Measurements from ENCODE around the gene MBOAT7. TPM values are rescaled to one million over a fixed set of nuclear protein-coding genes. Genes with fewer than 3 reads are reported as not detected.
A peak's percentile ranks its signal among the peaks of the same experiment; 100 is the strongest.

MBOAT7 gene
- total RNA-seq, 1 donor from 2014 or later: 18.3 TPM

DNA sequence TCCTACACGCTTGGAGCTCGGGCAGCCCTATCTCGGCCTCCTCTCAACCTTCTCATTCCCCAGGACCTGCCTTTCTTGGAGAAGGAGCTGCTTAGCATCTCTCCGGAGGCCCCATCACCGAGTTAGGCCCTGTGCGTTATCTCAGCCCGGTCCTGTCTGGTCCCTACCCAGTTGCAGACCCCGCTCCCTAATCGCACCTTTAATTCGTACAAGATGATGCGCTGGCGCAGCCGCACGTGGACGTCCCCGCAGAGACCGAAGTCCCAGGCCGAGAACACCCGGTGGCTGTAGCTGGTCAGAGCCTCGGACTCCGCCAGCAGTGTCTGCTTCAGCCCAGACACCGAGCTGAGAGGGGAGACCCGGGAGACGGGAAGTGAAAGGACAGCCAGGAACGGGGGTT, 24.2 kb downstream of the MBOAT7 start:
- DNase-seq (ENCODE audit: low spot score in 2 of 2) (no peak), FAIRE-seq (no peak)

- FAIRE-seq (no peak), DNase-seq (ENCODE audit: low spot score in 2 of 2) (no peak)
These were observed 24.9 kb downstream of the MBOAT7 start for GRCh38 chr19:54164369-54165068.

DNA sequence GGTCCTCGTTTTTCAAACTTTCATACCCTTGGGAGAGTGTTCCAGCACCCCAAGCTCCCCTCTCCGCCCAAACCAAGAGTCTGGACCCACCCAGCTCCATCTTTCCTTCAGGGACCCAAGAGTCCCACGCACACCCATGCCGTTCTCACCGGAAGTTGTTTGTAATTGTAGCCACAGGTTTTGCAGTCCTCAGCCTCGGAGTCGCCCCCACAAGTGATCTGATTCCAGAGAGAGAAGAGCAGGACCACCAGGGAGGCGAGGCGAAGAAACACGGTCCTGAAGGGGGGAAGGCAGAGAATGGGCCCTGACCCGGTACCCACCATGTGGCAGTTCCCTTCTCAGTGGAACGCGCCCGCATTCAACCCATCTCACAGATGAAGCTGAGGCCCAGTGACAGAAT, 26.5 kb downstream of the MBOAT7 start:
- FAIRE-seq: no peak
- no peak for DNase-seq (ENCODE audit: low spot score in 2 of 2)

GRCh38 chr19:54162241-54162805, 27.1 kb downstream of the MBOAT7 start:
- DNase-seq (ENCODE audit: low spot score in 2 of 2): peak; percentile 61 to 74
- FAIRE-seq: no peak

DNA sequence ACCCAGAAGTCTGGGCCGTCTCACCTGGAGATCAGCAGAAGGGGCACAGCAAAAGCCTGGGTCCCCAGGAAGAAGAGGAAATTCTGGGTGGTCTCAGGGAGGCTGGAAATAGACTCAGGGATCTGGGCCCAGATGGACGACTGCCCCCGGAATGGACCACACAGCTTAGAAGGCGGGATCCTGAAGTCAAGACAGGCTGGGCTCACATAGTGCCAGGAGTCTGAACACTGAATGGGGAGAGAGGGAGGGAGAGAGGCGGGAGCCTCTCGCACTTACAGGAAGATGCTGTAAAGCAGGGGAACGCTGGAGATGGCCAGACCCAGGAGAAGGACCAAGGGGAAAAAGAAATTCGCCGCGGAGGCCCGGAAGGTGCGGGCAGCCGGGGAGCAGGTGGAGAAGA, 28.5 kb downstream of the MBOAT7 start:
- DNase-seq (ENCODE audit: low spot score in 2 of 2) (no peak), FAIRE-seq (no peak)

GRCh38 chr19:54160182-54160811, 29.1 kb downstream of the MBOAT7 start:
- DNase-seq (ENCODE audit: low spot score in 2 of 2): peak in 1 of 2 donors; percentile 51
- no peak for FAIRE-seq

DNA sequence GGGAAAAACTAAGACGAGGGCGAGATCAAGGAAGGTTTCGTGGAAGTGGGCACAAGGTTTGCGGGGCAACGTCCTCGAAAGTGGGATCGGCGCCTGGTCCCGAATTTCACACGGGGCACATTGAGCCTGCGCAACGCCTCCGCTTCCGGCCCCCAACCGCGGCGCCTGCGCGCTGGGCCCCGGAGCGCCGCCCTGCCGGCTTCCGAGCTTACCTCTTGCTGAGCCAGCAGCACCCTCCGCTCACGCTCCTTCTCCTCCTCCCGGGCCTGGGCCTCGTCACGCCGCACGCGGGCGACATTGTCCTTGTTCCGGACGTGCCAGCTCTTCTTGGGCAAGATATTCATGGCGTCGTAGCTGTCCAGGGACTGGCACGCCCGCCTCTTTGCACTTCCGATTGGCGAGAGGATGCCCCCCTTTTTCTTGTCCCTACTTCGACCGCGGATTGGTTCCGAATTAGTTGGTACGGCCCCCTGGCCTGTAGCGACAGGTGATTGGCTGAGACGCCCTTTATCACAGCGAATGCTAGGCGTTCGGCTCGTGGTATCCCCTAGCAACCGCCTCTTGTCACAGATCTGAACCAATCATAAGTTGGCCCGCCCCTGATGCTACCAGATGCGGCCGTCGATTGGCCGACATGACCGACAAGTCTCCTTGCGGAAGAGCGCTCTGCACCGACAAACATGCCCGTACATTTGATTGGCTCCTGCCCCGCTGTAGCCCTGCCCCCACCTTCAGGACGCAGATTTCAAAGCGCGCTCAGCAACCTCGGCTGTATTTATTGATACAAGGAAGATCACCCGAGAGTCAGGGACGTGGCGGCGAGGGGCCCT, 29.8 kb downstream of the MBOAT7 start, which contains the start of gene LENG1:
Gene LENG1, minus strand, starts transcription at position 370 of the 830 bp plus-strand sequence. Its CDS starts 26 bp downstream, at position 344.
- DNase-seq (ENCODE audit: low spot score in 2 of 2) (peak; percentile 99 to 100), FAIRE-seq (peak; percentile 99)

DNA sequence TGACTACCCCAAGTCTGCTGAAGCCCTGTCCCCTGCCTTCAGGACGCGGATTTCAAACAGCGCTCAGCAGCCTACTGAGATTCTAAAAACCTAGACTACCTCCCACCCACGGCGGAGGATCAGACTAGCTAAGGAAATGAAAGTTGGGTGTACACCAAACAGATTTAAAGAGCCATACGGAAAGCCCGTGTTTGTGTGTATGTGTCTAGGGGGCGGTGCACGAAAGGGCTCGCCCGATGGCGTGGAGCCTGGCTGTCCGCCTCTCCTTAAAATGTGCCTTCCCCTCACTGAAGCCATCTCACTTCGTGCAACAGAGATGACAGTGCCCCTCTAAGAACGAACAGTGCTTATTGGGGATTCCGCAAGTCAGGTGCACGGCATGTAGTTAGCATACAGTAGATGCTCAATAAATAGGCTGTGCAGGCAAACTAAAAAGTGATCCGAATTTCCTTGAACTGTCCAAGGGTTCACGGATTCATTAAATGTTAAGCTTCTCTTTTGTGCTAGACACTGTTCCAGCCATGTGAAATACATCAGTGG, 30.5 kb downstream of the MBOAT7 start:
- peak in 1 of 2 donors; percentile 52 for DNase-seq (ENCODE audit: low spot score in 2 of 2)

GRCh38 chr19:54156953-54157352, 32.4 kb downstream of the MBOAT7 start:
- DNase-seq (ENCODE audit: low spot score in 2 of 2) (no peak), FAIRE-seq (no peak)

More for the DNA sequence above, 30.5 kb downstream of the MBOAT7 start:
- FAIRE-seq: no peak

- FAIRE-seq: no peak
These were observed 32.9 kb downstream of the MBOAT7 start for GRCh38 chr19:54156490-54156889.

DNA sequence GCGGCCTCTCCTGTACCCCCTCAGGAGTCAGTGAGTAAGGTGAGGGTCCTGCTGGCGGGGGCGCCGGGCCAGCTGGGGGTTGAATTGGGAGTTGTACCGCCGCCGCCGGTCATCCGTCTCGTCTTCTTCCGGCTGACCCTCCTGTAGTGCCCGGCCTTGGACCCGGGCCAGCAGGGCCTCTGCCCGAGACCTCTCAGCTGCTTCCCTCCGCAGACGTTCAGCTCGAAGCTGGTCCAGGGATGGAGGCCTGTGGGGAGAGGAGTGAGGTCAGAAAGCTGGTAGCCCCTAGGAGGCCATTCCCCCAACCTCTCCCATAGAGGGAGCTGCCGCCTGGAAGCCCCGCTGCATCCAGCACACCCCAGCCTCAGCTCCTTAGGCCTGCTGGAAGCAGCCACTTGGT, 33.7 kb downstream of the MBOAT7 start:
- FAIRE-seq: no peak

More at GRCh38 chr19:54156490-54156889, 32.9 kb downstream of the MBOAT7 start:
- no peak for DNase-seq (ENCODE audit: low spot score in 2 of 2)

DNA sequence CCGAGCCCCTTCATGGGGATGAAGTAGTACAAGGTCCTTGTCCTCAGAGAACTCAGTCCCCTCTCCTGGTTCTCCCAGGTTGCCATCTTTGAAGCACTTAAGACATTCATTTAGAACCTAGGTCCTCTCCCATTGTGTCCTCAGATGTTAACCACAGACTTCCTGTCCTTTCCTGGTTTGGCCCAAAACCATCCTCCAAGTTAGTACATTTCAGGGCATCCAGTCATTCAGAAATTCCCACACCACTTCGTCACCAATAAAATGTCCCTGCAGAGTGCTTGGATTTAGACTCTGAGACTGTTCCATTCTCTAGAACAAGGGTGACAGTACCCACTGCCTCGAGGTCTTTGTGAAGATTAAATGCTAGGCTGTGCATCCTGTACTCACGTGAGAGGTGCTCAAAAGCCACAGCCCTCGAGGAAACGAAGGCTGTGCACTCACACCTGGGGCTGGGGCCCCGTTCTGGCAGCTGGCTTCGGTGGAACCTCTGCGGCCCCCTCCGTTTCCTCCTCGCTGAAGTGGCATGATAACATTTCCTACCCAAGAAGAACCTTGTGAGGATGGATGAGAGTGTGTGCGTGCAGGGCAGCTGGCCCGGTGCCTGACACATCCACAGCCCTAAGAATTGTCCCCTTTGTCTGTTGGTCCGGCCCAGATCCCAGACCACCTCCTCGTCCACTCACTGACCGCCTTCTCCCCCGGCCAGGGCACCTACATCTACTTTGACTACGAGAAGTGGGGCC, 34.6 kb downstream of the MBOAT7 start:
- FAIRE-seq (no peak), DNase-seq (ENCODE audit: low spot score in 2 of 2) (no peak)

More for the DNA sequence above, 33.7 kb downstream of the MBOAT7 start:
- DNase-seq (ENCODE audit: low spot score in 2 of 2): no peak

DNA sequence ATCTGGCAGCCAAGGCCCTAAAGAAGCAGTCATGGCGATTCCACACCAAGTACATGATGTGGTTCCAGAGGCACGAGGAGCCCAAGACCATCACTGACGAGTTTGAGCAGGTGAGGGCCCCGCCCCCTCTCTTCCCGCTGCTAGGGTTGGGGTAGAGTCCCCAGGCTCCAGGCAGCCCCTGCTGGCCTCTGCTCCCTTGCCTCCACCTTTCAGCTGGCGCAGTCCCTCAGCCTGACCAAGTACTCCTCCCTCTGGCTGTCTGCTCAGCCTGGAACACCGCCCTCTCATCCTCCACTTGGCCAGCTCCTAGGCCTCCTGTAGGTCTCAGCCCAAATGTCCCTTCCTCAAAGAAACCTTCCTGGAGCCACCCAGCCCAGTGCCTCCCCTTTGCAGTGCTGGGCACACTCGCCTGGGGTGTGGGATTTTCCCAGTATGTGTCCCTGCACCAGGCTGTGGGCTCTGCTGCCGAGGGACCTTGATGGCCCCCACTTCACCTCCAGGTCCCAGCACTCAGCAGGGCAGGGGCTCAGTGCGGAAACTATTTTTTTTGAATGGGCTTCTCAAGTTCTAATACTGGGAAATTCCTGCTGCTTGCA, 35.6 kb downstream of the MBOAT7 start:
- FAIRE-seq (no peak), DNase-seq (ENCODE audit: low spot score in 2 of 2) (no peak)

GRCh38 chr19:54152878-54153524, 36.4 kb downstream of the MBOAT7 start:
- no peak for DNase-seq (ENCODE audit: low spot score in 2 of 2)
- no peak for FAIRE-seq

DNA sequence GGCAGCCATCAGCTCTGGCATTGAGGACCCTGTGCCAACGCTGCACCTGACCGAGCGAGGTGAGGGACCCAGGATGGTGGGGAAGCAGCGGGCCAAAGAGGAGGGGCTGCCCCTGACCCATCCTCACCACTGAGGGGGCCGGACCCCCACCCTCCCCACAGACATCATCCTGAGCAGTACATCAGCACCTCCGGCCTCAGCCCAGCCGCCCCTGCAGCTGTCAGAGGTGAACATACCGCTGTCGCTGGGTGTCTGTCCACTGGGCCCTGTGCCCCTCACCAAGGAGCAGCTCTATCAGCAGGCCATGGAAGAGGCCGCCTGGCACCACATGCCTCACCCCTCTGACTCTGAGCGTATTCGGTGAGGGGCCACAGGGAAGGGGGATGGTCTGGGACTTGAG, 37.1 kb downstream of the MBOAT7 start:
- FAIRE-seq: no peak
- DNase-seq (ENCODE audit: low spot score in 2 of 2): no peak

- no peak for FAIRE-seq
- DNase-seq (ENCODE audit: low spot score in 2 of 2): no peak
These were observed 37.9 kb downstream of the MBOAT7 start for GRCh38 chr19:54151362-54152035.

DNA sequence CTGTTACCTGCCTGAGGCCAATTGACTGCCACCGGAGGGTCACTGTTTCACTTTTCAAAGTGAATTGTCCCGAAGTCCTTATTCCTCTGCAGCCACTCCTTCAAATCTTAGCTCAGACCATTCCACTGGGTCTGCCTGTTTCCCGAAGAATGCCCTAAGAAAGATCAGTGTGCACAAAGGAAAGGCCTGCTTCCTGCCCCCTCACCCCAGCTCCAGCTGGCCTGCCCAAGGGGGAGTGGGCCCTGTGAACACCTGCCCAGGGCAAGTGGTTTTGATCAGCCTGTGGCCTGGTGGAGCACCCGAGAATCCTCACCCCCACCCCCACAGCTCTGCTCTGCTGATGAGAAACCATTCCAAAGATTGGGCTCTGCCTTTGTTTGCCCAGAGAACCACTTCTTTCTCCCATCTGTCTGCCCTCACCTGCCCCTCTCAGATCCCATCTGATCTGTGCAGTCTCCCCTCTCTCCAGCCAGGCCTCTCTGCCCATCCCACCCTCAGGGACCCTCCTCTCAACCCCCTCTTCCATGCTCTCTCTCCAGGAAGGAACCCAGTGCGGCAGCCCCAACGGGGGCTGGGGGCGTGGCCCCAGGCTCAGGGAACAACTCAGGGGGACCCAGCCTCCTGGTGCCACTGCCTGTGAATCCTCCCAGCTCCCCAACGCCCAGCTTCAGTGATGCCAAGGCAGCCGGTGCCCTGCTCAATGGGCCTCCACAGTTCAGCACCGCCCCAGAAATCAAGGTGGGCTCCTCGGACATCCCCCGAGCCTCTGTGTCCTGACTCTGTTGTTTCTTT, 40.2 kb downstream of the MBOAT7 start:
- DNase-seq (ENCODE audit: low spot score in 2 of 2): no peak
- no peak for FAIRE-seq
